Lung (tissue), 12 donors: ENCODE measurements around the gene ILKAP. TPM values are rescaled to one million over a fixed set of nuclear protein-coding genes. Genes with fewer than 3 reads are reported as not detected.

Experiments
- ATAC-seq: fragments of 200-7000 bp; cut with Tn5 transposase; one replicate; pipeline ENCODE4 v1.9.1; 2020; ENCODE audit warnings: moderate number of reproducible peaks; ENCODE audit not compliant: insufficient read depth, low FRiP score
- DNase-seq, 3 donors: peaks; one replicate each; pipeline ENCODE4 v3.0.0-alpha.2; 2013 to 2017
- H3K27ac ChIP-seq, 2 donors: one replicate each; pipeline ENCODE4 v1.5.1; 2013; ENCODE audit warnings: mild to moderate bottlenecking in 2 of 2, moderate library complexity in 2 of 2, control low read depth in 1 of 2, inconsistent platforms in 1 of 2, low read depth in 1 of 2, low read length in 1 of 2
- H3K27me3 ChIP-seq, 3 donors: one replicate each; pipeline ENCODE4 v1.5.1; 2013; ENCODE audit warnings: low read length in 2 of 3; ENCODE audit not compliant: control insufficient read depth in 3 of 3, insufficient read depth in 3 of 3
- H3K36me3 ChIP-seq, 4 donors: one replicate each; pipeline ENCODE4 v1.5.1; 2013; ENCODE audit warnings: low read length in 4 of 4, mild to moderate bottlenecking in 1 of 4, moderate library complexity in 1 of 4; ENCODE audit not compliant: control insufficient read depth in 4 of 4, insufficient read depth in 4 of 4
- H3K4me1 ChIP-seq, 5 donors: one replicate each; pipeline ENCODE4 v1.5.1; 2013; ENCODE audit warnings: low read length in 5 of 5, mild to moderate bottlenecking in 2 of 5, moderate library complexity in 1 of 5; ENCODE audit not compliant: control insufficient read depth in 5 of 5, insufficient read depth in 5 of 5
- H3K4me3 ChIP-seq: one replicate; pipeline ENCODE4 v1.5.1; 2013; ENCODE audit warnings: mild to moderate bottlenecking, control low read depth, moderate library complexity
- H3K9ac ChIP-seq, 2 donors: one replicate each; pipeline ENCODE4 v1.5.1; 2013; ENCODE audit warnings: low read length in 2 of 2, control low read depth in 1 of 2; ENCODE audit not compliant: insufficient read depth in 1 of 2
- H3K9me3 ChIP-seq, 4 donors: one replicate each; pipeline ENCODE4 v1.5.1; 2013; ENCODE audit warnings: low read length in 3 of 4, mild to moderate bottlenecking in 1 of 4, moderate library complexity in 1 of 4; ENCODE audit not compliant: control insufficient read depth in 4 of 4, insufficient read depth in 3 of 4
- WGBS, 2 donors: extraction: QIAGEN DNeasy Blood & Tissue Kit; methylation state at CpG; one replicate each; pipeline ENCODE4 v1.1.7; 2013; 5-methylcytosine and 5-hydroxymethylcytosine counted together
- polyA plus RNA-seq, 2 donors: library from polyadenylated mRNA; stranded (reverse); fragments of 200-250 nt; gene quantifications; one replicate each; pipeline ENCODE4 v1.2.1, GENCODE V29; 2013
- total RNA-seq, 2 donors: library from RNA; depleted of rRNA in 1 of 2; stranded (reverse); fragments of >200 nt in 1 of 2; gene quantifications; one replicate each; pipeline ENCODE4 v1.2.1, GENCODE V29; 2014 to 2021
- TF ChIP-seq, protein P1 (sequence below): IDR thresholded peaks from 2 replicates; pipeline ENCODE4 v1.5.1; 2012; ENCODE audit warnings: mild to moderate bottlenecking; ENCODE audit errors: control extremely low read depth, extremely low read depth
- donor health status: control.
- donor health status: control.
- donor health status: Bipolar disorder and iron deficiency.
- donor health status: healthy.
- donor health status: DM: yes; HTN: yes; CAD: no.

ILKAP gene
- total and polyA plus RNA-seq, 4 donors, result 35.0 to 52.0 (median 42.1) TPM

DNA sequence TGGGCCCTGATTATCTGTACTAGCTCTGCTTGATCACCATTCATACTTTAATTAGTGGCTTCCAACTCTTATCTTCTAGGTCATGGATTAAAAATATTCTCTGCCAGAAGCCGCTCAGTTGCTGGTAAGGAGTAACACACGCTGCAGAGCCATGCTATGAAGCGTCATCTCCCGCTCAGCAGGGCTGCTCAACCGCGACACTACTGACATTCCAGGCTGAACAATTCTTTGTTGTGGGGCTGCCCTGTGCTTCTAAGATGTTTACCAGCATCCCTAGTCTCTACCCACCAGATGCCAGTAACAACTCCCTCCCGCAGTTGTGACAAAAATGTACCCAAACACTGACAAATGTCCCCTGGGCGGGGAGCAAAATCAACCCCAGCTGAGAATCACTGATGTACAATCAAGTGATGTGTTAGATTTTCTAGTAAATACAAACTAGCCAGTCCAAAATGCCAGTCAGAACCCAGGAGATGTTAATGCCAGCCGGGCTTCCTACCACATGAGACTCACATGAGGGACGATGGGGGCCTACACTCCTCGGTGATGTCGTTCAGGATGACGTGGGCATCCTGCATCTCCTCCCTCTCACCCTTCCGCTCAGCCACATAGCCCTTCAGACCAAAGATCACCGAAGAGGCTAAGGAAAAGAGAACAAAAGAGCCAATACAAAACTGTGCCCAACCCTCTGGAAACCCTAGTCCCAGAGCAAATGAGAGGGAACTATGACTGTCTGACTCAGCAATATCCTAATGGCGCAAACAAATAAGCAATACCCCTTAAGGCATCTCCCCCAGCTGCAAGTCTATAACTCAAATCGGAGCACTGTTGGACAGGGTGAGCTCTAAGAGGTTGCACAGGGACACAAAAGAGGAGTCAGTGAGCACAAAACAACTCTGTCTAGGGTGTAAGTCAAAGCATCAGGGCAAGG is 15.6 kb downstream of the ILKAP start:
- H3K4me3 ChIP-seq, result no peak overlapping the region
- ATAC-seq, result no peak
- TF ChIP-seq, protein P1, sequence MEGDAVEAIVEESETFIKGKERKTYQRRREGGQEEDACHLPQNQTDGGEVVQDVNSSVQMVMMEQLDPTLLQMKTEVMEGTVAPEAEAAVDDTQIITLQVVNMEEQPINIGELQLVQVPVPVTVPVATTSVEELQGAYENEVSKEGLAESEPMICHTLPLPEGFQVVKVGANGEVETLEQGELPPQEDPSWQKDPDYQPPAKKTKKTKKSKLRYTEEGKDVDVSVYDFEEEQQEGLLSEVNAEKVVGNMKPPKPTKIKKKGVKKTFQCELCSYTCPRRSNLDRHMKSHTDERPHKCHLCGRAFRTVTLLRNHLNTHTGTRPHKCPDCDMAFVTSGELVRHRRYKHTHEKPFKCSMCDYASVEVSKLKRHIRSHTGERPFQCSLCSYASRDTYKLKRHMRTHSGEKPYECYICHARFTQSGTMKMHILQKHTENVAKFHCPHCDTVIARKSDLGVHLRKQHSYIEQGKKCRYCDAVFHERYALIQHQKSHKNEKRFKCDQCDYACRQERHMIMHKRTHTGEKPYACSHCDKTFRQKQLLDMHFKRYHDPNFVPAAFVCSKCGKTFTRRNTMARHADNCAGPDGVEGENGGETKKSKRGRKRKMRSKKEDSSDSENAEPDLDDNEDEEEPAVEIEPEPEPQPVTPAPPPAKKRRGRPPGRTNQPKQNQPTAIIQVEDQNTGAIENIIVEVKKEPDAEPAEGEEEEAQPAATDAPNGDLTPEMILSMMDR, result no peak
- H3K27me3 ChIP-seq, result no peaks in the 10 kb centered on the region
- H3K36me3 ChIP-seq, result peaks cover 48 to 63% (median 52%) of the 10 kb centered on the region in 4 donors
- H3K9ac ChIP-seq, result no peak overlapping the region
- no peak overlapping the region for H3K27ac ChIP-seq
- H3K9me3 ChIP-seq, result no peaks in the 10 kb centered on the region
- DNase-seq, result peak in 1 of 3 donors; percentile 7
- H3K4me1 ChIP-seq, result no peaks in the 10 kb centered on the region
- WGBS, 2 donors, result 95 to 98% methylated on average over 17 of the region's 17 CpGs

DNA sequence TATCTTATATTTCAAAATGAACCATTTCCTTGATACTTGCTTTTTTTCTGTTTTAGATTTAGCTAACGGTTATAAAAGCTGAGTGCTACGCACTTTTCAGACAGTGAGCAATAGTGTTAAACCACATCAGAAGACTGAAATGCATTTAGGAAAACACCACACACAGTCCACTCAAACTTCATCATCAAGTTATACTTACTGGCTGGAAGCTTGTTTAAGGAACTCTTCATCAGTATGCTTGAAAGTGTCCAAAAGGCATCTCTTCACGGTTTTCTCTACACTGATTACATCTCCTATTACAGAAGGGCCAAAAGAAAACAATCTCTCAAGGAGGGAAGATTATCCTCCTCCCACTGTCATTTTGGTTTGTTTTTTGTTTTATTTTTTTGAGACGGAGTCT is 19.7 kb downstream of the ILKAP start:
- H3K9me3 ChIP-seq, result no peaks in the 10 kb centered on the region
- ATAC-seq, result no peak
- no peaks in the 10 kb centered on the region for H3K4me1 ChIP-seq
- no peak overlapping the region for H3K4me3 ChIP-seq
- no peak overlapping the region for H3K9ac ChIP-seq
- H3K27ac ChIP-seq, result no peak overlapping the region
- TF ChIP-seq, protein P1, result no peak
- H3K27me3 ChIP-seq, result no peaks in the 10 kb centered on the region
- H3K36me3 ChIP-seq, result peaks cover 60 to 71% (median 64%) of the 10 kb centered on the region in 4 donors
- 88 to 91% methylated on average over 4 of the region's 4 CpGs for WGBS, 2 donors
- DNase-seq, result no peak

DNA sequence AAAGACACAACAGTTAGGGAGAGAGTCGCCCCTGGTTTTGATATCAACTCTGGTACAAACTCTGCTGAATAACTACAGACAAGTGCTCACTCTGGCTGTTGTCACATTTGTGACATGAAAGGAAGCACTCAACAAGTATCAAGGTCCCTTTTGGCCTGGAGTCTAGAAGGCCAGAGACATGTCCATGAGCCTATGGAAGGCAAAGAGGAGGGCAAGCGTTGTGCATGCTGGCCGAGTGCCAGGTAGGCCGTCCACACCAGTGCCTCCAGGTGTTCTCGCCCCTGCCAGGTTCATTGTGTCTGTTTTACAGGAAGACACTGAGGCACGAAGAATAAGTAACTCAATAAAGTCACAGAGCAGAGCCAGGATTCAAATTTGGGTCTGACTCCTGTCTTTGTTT is 21.1 kb downstream of the ILKAP start:
- no peak overlapping the region for H3K4me3 ChIP-seq
- 83 to 93% methylated on average over 6 of the region's 6 CpGs for WGBS, 2 donors
- H3K27me3 ChIP-seq, result no peaks in the 10 kb centered on the region
- TF ChIP-seq, protein P1, result no peak
- DNase-seq, result no peak
- no peak overlapping the region for H3K27ac ChIP-seq
- peaks cover 53 to 64% (median 61%) of the 10 kb centered on the region in 4 donors for H3K36me3 ChIP-seq
- H3K9ac ChIP-seq, result no peak overlapping the region
- no peaks in the 10 kb centered on the region for H3K9me3 ChIP-seq
- H3K4me1 ChIP-seq, result no peaks in the 10 kb centered on the region
- ATAC-seq, result no peak
